NCI-H146 (cell line): ENCODE data around the gene ZNF705A.
"Not testable (repeated sequence)": the region's sequence is repeated elsewhere in the genome, so short reads cannot be mapped to it uniquely, and the experiment has no call there.

Experiments
- DNase-seq: peaks from one replicate; lab custom pipeline; 2025; lab: John Stamatoyannopoulos, UW

ZNF705A gene

DNA sequence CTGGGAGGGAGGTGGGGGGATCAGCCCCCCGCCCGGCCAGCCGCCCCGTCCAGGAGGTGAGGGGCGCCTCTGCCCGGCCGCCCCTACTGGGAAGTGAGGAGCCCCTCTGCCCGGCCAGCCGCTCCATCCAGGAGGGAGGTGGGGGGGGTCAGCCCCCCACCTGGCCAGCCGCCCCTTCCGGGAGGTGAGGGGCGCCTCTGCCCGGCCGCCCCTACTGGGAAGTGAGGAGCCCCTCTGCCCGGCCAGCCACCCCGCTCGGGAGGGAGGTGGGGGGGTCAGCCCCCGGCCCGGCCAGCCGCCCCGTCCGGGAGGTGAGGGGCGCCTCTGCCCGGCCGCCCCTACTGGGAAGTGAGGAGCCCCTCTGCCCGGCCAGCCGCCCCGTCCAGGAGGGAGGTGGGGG lies 27.4 kb downstream of the ZNF705A start:
- not testable (repeated sequence) for DNase-seq

GRCh38 chr12:8188088-8188487 lies 31.3 kb downstream of the ZNF705A start:
- not testable (repeated sequence) for DNase-seq

DNA sequence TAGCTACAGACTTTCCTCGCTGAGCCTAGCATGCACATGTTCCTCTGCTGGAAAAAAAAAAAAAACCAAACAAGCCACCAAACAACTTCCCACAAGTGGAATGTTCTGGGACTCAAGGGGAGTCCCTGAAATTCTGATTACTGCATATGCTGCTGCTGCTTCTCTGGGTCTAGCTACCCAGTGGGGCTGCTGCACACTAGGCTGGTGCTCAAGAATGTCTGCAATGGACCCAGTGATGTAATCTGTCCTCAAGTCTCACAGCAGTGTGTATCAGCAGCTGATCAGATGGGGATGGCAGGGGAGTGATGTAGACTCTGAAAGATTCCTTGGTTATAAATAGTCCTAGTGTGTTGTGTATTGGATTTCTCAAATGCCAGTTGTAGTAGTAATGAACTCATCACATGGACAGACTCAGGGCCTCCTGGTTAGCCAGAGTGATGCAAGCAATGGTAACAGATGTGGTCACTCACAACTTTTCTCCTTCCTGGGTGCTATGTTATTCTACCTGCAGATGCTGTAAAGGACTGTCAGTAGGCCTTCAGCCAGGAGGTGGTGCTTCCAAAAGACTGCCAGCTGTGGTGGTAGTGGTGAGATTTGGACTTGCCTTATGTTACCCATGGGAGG lies 41.0 kb downstream of the ZNF705A start:
- DNase-seq, result not testable (repeated sequence)

GRCh38 chr12:8218711-8219382 lies 62.0 kb downstream of the ZNF705A start:
- DNase-seq, result not testable (repeated sequence)

DNA sequence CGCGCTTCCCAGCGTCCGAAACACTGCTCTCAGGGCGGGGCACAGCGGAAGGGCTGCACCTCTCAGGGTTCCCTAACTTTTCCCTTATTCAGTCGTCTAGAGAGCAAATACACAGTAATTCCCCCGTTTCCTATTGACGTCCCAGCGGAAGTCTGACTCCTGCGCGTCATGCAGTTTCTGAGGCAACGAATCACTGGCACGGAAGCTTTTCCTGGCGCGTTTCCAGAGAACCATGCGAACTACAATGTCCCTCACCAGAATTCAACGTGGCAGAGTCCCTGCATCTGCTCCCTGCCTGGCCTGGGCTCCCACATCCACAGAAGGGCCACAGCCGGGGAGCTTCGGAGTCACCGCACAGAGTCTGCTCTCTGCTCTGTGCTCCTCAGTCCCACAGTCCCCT lies 64.6 kb downstream of the ZNF705A start:
- DNase-seq, result peak; percentile 13

DNA sequence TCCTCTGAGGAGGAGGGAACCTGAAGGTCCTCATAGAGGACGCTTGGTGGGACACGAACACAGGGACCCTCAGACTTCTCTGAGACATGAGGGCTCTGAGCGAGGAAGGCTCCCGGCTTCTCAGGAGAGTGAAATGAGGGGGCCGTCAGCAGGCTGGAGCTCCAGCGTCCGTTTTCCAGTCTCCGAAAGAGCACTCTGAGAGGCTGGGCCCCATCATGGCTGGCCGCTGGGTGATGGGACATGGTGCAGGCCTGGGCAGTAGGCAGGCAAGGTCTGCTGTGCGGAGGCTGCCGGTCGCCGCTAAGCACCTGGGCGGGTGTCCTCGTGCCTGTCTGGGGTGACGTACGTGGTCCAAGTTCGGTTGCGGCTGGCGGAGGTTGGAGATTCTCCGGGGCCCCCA lies 65.0 kb downstream of the ZNF705A start:
- DNase-seq, result not testable (repeated sequence)

- not testable (repeated sequence) for DNase-seq
These were observed 65.5 kb downstream of the ZNF705A start for GRCh38 chr12:8222303-8222702.

DNA sequence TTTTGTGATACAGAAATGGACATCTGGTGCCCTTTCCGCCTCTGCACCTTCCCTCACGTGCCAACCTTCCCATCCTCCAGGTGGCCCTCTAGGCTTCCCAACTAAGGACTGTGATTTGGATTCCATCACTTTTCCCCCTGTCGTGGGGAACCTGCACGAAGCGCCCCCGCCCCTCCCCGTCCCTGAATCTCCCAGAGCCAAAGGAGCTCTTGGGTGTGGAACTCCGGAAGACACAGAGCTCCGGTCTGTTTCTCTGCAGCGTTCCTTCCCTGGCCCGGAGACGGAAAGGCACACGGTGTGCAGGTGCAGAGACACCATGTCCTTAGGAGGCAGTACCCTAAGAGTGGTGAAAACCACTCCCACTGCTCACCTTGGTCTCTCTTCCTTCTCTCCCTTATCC lies 66.8 kb downstream of the ZNF705A start:
- not testable (repeated sequence) for DNase-seq

DNA sequence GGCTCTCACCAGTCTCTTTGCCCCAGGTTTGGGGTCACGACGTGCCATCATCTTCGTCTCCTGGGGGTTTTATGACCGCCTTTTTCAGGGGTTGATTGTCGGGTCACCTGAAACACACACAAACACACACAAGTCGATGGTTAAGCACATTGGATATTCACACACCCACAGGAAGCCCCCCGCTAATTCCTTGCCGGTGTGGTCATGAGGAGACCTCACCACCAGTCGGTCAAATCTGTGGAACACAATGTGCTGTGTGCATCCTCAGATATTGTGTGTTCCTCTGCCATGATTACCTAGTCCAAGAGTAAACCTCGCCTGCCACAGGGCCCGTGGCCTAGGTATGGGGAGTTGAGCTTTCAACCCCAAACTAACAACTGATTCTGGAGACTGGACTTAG lies 68.0 kb downstream of the ZNF705A start:
- DNase-seq, result not testable (repeated sequence)

- DNase-seq, result no peak
These were observed 69.5 kb downstream of the ZNF705A start for GRCh38 chr12:8226355-8226754.

- peak; percentile 16 for DNase-seq
These were observed 70.3 kb downstream of the ZNF705A start, which contains the start of gene FAM90A1 for GRCh38 chr12:8226992-8227731. TSS of gene FAM90A1 (minus strand) at chr12:8227618. CDS start at chr12:8224832, 2,786 bp downstream.

- DNase-seq, result not testable (repeated sequence)
These were observed 70.9 kb downstream of the ZNF705A start for GRCh38 chr12:8227732-8228077.

DNA sequence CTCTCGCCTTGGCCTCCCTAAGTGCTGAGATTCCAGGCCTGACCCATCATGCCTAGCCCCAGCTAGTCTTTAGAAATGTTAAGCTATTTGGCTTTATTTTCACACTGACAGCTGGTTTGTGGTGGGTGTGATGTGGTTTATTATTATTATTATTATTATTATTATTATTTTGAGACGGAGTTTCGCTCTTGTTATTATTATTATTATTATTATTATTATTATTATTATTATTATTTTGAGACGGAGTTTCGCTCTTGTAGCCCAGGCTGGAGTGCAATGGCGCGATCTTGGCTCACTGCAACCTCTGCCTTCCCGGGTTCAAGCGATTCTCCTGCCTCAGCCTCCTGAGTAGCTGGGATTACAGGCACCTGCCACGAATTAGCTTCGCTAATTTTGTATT lies 71.8 kb downstream of the ZNF705A start:
- DNase-seq, result not testable (repeated sequence)

DNA sequence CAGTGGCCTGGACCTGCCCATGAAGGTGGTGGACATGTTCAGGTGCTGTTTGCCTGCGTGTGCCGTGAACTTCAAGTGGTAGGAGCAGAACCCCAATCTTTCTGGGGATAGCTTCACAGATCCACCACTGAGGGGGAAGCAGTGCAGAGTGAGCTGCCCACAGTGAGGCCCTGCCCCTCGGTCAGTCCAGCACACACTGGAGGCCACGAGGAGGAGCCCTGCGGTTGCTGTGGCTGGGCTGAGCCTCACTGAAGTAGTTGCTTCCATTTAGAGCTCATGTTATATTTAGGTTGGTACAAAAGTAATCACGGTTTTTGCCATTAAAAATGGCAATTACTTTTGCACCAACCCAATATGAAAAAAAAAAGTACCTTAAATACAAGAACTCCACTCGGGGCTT lies 72.7 kb downstream of the ZNF705A start:
- DNase-seq, result not testable (repeated sequence)
